ENCODE data around the gene HCFC1.

The HCFC1 gene

DNA sequence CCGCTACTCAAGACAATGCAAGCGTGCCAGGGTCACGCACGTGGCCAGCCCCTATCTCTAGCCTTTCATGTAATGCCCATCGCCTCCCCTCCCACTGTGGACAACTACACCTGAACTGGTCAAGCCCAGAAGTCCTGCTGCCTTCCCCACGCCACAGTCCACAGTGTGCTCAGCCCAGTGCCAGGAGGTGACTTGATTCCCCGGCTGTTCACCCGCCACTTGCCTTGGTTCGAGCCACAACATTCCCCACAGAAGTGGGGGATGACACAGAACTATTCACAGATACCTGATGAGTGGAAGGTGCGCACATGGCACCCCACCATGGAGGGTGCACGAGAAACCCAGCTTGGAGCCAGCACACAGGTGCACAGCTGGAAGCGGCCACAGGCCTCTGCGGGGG is 52.3 kb downstream of the HCFC1 start:
- no peak overlapping the region for H3K4me3 ChIP-seq (ENCODE audit: low read depth in 1 of 2, low read length in 1 of 2)
- peaks cover 68% of the 10 kb centered on the region for H3K36me3 ChIP-seq
- no peaks in the 10 kb centered on the region for H3K9me3 ChIP-seq
- no peak overlapping the region for H3K27ac ChIP-seq
- H3K4me1 ChIP-seq (ENCODE audit: control insufficient read depth in 1 of 2, insufficient read depth in 1 of 2, low read depth in 1 of 2, low read length in 1 of 2): peaks cover 31 to 34% of the 10 kb centered on the region in 2 experiments
- TF ChIP-seq, protein P1, sequence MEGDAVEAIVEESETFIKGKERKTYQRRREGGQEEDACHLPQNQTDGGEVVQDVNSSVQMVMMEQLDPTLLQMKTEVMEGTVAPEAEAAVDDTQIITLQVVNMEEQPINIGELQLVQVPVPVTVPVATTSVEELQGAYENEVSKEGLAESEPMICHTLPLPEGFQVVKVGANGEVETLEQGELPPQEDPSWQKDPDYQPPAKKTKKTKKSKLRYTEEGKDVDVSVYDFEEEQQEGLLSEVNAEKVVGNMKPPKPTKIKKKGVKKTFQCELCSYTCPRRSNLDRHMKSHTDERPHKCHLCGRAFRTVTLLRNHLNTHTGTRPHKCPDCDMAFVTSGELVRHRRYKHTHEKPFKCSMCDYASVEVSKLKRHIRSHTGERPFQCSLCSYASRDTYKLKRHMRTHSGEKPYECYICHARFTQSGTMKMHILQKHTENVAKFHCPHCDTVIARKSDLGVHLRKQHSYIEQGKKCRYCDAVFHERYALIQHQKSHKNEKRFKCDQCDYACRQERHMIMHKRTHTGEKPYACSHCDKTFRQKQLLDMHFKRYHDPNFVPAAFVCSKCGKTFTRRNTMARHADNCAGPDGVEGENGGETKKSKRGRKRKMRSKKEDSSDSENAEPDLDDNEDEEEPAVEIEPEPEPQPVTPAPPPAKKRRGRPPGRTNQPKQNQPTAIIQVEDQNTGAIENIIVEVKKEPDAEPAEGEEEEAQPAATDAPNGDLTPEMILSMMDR (IDR thresholded peaks at IDR 0.05): no peak
- no peaks in the 10 kb centered on the region for H3K27me3 ChIP-seq

DNA sequence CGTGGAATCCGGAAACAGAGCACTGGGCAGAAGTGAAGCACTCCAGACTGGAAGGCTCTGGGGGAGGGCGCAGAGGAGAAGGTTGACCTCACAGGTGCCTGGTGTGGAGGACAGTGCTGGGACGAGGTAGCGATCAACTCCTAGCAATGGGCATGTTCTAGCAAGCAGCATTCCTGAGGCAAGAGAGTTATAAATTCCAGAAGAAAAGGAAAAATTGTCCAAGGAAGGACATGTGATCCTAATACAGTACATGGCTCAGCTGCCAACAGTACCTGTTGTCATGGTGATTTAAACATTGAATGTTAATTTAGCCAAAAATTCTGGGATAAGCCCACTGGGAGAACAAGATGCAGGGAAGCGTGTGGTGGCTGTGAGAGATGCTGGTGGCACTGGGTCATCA is 53.7 kb downstream of the HCFC1 start:
- H3K4me1 ChIP-seq (ENCODE audit: control insufficient read depth in 1 of 2, insufficient read depth in 1 of 2, low read depth in 1 of 2, low read length in 1 of 2): peaks cover 18 to 19% of the 10 kb centered on the region in 2 experiments

DNA sequence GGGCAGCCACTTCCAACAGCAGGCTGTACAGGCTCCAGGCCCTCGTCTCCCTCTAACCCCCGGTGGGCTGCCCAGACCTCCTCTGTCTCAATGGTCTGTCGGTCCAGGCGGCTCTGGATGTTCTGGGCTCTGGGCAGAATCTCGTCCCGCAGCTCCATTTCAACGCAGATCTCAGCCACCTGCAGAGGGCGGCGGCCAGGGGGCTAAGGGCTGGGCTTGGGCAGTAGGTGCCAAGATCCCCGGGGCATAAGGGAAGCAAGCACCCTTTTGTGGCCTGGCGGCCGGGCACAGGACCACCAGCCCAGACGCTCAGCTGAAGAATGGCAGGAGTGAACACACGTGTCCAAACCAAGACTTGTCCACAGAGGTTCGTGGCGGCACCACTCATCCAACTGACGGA is 57.9 kb downstream of the HCFC1 start:
- Histone ChIP-seq H3K27me3 (no peaks in the 10 kb centered on the region), H3K4me1 (ENCODE audit: control insufficient read depth in 1 of 2, insufficient read depth in 1 of 2, low read depth in 1 of 2, low read length in 1 of 2) (no peaks in the 10 kb centered on the region), H3K36me3 (peaks cover 94% of the 10 kb centered on the region), H3K4me3 (ENCODE audit: low read depth in 1 of 2, low read length in 1 of 2) (no peak overlapping the region), H3K9me3 (no peaks in the 10 kb centered on the region), H3K27ac (no peak overlapping the region)
- TF ChIP-seq, protein P1 (IDR thresholded peaks at IDR 0.05): no peak

More for the DNA sequence above, 53.7 kb downstream of the HCFC1 start:
- no peaks in the 10 kb centered on the region for H3K27me3 ChIP-seq
- no peaks in the 10 kb centered on the region for H3K9me3 ChIP-seq
- peaks cover 82% of the 10 kb centered on the region for H3K36me3 ChIP-seq
- no peak overlapping the region for H3K27ac ChIP-seq
- TF ChIP-seq, protein P1 (IDR thresholded peaks at IDR 0.05): no peak
- no peak overlapping the region for H3K4me3 ChIP-seq (ENCODE audit: low read depth in 1 of 2, low read length in 1 of 2)

DNA sequence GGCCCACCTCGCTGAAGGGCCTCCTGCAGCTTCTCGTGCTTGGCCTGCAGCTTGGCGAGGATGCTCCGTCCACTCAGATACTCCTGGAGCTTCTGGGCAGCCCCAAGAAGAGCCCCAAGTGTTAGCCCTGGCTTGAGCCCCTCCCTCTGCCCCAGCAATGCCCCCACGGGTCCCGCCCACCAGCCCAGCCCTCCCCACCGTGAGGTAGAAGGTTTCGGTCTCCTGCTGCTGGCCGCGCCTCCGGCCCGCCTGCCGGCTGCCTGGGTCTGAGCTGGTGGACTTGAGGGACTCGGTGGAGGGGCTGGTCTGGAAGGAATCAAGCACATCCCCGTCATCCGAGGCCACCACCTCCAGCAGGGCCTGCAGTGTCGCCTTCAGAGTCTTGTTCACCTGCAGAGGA is 58.4 kb downstream of the HCFC1 start:
- H3K27me3 ChIP-seq: no peaks in the 10 kb centered on the region
- peaks cover 94% of the 10 kb centered on the region for H3K36me3 ChIP-seq
- H3K27ac ChIP-seq: no peak overlapping the region
- H3K4me1 ChIP-seq (ENCODE audit: control insufficient read depth in 1 of 2, insufficient read depth in 1 of 2, low read depth in 1 of 2, low read length in 1 of 2): no peaks in the 10 kb centered on the region
- H3K9me3 ChIP-seq: no peaks in the 10 kb centered on the region
- no peak overlapping the region for H3K4me3 ChIP-seq (ENCODE audit: low read depth in 1 of 2, low read length in 1 of 2)
- TF ChIP-seq, protein P1 (IDR thresholded peaks at IDR 0.05): no peak

DNA sequence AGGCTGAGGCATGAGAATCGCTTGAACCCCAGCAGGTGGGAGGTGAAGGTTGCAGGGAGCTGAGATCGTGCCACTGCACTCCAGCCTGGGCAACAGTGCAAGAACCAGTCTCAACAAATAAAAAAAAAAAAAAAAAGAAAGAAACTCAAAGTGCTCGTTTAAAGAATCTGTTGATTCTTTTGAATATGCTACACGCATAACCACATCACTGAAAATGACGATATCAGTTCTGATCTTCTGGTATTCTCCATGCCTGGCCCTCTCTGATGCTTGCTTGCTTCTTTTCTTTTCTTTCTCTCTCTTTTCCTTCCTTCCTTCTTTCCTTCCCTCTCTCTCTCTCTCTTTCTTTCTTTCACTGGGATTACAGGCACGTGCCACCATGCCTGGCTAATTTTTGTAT is 59.8 kb downstream of the HCFC1 start:
- Histone ChIP-seq H3K27me3 (no peaks in the 10 kb centered on the region), H3K27ac (no peak overlapping the region), H3K9me3 (no peaks in the 10 kb centered on the region), H3K36me3 (peaks cover 96% of the 10 kb centered on the region), H3K4me3 (ENCODE audit: low read depth in 1 of 2, low read length in 1 of 2) (no peak overlapping the region), H3K4me1 (ENCODE audit: control insufficient read depth in 1 of 2, insufficient read depth in 1 of 2, low read depth in 1 of 2, low read length in 1 of 2) (no peaks in the 10 kb centered on the region)
- TF ChIP-seq, protein P1 (IDR thresholded peaks at IDR 0.05): no peak

DNA sequence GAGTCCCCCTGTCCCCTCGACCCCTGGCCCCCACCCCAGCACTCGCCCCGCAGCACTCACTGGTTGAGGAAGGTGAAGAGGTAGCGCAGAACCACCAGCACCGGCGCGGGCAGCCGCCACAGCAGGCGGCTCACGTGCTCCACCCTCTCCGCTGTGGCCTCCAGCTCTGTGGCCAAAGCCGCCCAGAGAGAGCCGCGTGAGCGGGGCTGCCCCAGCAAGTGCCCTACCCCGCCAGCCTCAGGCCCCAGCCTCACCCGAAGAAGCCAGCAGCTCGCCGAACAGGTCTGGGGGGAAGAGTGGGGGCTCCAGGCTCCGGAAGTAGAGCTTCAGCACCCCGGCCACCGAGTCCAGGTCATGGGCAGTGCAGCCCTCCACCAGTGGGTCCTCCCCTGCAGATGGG is 61.2 kb downstream of the HCFC1 start:
- TF ChIP-seq, protein P1 (IDR thresholded peaks at IDR 0.05): no peak
- no peaks in the 10 kb centered on the region for H3K4me1 ChIP-seq (ENCODE audit: control insufficient read depth in 1 of 2, insufficient read depth in 1 of 2, low read depth in 1 of 2, low read length in 1 of 2)
- no peak overlapping the region for H3K27ac ChIP-seq
- no peaks in the 10 kb centered on the region for H3K9me3 ChIP-seq
- H3K36me3 ChIP-seq: peaks cover 89% of the 10 kb centered on the region
- H3K4me3 ChIP-seq (ENCODE audit: low read depth in 1 of 2, low read length in 1 of 2): no peak overlapping the region
- H3K27me3 ChIP-seq: no peaks in the 10 kb centered on the region
